ENCODE results near the gene FRS3.

The FRS3 gene

DNA sequence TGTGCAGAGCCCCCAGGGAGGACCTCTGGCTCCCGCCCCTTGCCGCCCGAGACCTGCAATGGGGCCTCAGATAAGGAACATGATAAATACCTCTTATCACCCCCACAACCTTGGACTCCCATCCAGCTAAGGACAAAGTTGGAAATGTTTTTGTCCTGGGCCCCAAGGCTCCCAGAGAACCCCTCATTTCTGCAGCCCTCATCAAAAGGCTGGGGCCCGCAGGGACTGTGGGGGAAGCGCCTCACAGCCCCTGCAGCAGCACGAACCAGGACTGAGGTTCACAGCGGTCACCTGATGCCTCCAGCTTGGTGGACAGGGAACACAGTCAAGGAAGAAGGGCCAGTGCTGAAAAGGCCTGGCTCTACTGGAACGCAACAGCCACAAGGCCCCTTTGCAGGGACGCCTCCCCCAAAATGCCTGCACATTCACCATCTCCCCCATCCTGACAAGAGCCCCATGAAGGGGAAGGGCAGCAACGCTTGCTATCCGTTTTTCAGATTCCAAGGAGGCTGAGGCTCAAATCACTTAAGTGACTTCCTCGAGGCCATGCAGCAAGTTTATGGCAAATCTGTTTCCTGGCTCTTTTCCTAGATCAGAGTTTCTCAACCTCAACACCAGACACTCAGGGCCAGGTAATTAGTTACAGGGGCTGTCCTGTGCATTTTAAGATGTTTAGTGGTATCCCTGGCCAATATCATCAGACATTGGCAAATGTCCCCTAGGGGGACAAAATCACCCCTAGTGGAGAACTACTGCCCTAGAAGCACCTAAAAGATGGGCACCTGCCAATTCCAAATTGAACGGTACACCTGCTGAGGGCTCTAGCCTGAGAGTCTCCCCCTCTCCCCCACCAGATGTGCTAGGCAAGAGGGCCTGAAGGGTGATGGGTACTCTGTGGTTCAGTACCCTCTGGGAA lies 54.9 kb downstream of the FRS3 start:
- TF ChIP-seq, protein P1, sequence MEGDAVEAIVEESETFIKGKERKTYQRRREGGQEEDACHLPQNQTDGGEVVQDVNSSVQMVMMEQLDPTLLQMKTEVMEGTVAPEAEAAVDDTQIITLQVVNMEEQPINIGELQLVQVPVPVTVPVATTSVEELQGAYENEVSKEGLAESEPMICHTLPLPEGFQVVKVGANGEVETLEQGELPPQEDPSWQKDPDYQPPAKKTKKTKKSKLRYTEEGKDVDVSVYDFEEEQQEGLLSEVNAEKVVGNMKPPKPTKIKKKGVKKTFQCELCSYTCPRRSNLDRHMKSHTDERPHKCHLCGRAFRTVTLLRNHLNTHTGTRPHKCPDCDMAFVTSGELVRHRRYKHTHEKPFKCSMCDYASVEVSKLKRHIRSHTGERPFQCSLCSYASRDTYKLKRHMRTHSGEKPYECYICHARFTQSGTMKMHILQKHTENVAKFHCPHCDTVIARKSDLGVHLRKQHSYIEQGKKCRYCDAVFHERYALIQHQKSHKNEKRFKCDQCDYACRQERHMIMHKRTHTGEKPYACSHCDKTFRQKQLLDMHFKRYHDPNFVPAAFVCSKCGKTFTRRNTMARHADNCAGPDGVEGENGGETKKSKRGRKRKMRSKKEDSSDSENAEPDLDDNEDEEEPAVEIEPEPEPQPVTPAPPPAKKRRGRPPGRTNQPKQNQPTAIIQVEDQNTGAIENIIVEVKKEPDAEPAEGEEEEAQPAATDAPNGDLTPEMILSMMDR (conservative IDR thresholded peaks at IDR 0.05; ENCODE audit: low read depth, low read length), result no peak
- H3K4me3 ChIP-seq (ENCODE audit: low read length), result no peak overlapping the region
- no peak for DNase-seq (ENCODE audit: low read depth)

DNA sequence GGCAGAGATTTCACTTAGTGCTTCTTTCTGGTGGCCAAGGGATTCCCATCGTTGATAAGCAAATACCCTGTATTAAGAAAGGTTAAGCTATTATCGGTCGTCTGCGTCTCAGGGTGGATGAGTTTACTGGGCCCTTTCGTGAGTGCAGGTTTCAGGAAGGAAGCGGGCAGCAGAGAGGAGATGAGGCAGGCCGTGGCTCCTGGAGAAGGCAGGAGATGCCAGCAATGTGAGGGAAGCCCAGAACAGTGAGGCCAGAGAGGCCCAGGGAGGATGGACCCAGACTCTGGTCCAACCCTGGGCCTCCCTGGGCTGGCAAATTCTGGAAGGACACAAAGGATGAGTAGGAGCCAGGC lies 55.5 kb downstream of the FRS3 start:
- TF ChIP-seq, protein P1 (conservative IDR thresholded peaks at IDR 0.05; ENCODE audit: low read depth, low read length), result no peak
- DNase-seq (ENCODE audit: low read depth), result no peak
- H3K4me3 ChIP-seq (ENCODE audit: low read length), result no peak overlapping the region

DNA sequence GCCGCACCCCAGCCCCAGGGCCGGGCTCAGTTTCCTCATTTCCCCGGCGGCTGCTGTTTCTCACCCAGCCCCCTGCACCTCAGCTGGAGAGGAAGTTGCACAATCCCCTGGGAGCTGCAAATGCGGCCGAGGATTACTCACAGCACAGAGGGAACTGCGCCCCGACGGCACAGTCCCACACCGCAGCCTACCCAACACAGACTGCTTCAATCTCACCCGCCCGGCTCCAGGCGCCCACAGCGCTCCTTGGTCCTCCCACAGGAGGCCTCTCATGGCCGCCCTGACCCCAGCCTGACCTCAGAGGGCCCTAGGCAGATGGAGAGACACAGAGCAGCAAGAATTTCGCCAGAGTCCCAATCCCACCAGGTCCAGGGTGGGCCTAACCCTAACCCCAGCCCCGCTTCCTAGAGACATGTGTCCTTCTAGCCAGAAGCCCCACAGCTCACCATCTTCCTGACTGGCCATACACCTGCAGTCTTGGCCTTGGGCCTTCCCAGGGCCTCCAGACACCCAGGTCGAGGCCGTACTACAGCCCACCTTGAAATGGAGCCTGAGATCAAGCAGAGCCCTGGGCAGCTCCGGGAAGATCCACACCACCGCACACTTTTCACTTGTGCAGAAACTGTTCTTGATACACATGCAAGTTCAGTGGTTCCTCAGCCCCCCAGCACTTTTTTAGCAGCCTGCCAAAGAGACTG lies 56.0 kb downstream of the FRS3 start:
- peak; percentile 65 for DNase-seq (ENCODE audit: low read depth)
- TF ChIP-seq, protein P1 (conservative IDR thresholded peaks at IDR 0.05; ENCODE audit: low read depth, low read length), result no peak
- no peak overlapping the region for H3K4me3 ChIP-seq (ENCODE audit: low read length)

DNA sequence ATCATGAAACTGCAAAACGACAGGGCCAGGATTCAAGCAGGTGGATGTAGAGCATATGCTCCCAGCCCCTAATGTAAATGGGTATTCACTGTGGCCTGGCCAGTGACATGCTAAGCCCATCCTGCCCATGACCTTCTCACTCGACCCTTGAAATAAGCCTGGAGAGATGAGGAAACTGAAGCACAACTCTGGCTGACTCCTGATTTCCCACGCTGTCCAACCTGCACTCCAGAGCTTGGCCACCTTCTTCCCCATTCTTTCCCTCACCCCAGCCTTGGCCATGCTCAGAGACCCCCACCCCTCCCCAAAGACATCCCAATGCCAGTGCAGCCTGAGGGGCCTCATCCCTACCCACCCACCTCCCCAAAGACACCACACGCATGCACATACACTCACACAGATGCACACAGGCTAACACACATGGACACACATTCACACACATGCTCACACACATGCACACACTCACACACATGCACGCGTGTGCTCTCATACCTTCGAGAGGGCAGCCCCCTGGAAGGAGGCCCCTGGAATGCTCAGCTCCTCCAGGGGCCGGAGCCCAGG lies 56.7 kb downstream of the FRS3 start:
- DNase-seq (ENCODE audit: low read depth), result no peak
- H3K4me3 ChIP-seq (ENCODE audit: low read length), result no peak overlapping the region
- TF ChIP-seq, protein P1 (conservative IDR thresholded peaks at IDR 0.05; ENCODE audit: low read depth, low read length), result no peak

DNA sequence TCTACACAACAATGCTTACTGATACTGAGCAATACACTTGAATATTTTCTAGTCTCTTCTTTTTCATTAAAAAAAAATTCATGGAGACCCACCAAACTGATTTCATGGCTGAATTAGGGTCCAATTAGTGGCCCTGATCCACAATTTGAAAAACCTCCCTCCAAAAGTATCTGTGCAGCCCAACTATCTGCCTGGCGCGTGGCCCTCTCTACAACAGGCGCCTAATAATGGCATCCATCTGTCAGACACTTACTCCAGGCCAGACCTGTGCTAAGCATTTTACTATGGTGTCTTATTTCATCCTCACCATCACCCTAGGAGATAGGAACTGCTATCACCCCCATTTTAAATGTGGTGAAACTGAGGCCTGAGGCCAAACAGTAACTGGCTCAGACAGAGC lies 58.3 kb downstream of the FRS3 start:
- TF ChIP-seq, protein P1 (conservative IDR thresholded peaks at IDR 0.05; ENCODE audit: low read depth, low read length), result no peak
- no peak overlapping the region for H3K4me3 ChIP-seq (ENCODE audit: low read length)
- DNase-seq (ENCODE audit: low read depth), result no peak

DNA sequence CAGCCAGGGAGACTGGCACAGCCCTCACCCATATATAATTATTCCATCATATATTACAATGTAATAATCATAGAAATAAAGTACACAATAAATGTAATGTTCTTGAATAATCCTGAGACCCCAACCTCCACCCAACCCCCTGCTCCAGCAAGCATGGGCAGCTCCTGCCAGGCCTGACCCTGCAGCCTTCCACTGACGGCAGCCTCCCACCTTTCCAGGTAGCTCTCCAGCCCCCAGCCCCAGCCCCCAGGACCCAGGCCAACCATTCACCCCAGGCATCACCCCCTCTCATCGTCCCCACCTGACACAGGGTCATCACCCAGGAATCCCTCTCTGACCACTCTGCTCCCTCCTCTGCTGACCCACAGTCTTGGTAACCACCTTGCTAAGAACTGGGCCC lies 58.9 kb downstream of the FRS3 start:
- no peak overlapping the region for H3K4me3 ChIP-seq (ENCODE audit: low read length)
- TF ChIP-seq, protein P1 (conservative IDR thresholded peaks at IDR 0.05; ENCODE audit: low read depth, low read length), result no peak
- no peak for DNase-seq (ENCODE audit: low read depth)
